ENCODE measurements around the gene MCOLN1. TPM values are rescaled to one million over a fixed set of nuclear protein-coding genes. Genes with fewer than 3 reads are reported as not detected.

The MCOLN1 gene
- polyA plus RNA-seq: 10 to 100 TPM; 17.6 to 21.1 (median 18.8) TPM
- long read RNA-seq, donor 1: 0 reads
- long read RNA-seq, donor 2, partial matches to known transcripts: 0 of 1 reads
- long read RNA-seq, donor 2, other reads (novel, unspliced or antisense): 0 of 1 reads
- long read RNA-seq, donor 3, partial matches to known transcripts: 0 of 3 reads
- long read RNA-seq, donor 3, other reads (novel, unspliced or antisense): 0 of 3 reads
- long read RNA-seq, donor 4: 0 reads
- long read RNA-seq, donor 5, partial matches to known transcripts: 6 of 8 reads
- long read RNA-seq, donor 5, other reads (novel, unspliced or antisense): 0 of 8 reads
- long read RNA-seq, donor 6, partial matches to known transcripts: 0 of 4 reads
- long read RNA-seq, donor 6, other reads (novel, unspliced or antisense): 0 of 4 reads
- long read RNA-seq, donor 7, transcript MCOLN1-201 (14 exons, 2,082 nt): major isoform, 5 of 10 reads
- long read RNA-seq, donor 7, transcript MCOLN1-210 (2 exons, 492 nt): major isoform, 5 of 10 reads
- long read RNA-seq, donor 7, partial matches to known transcripts: 0 of 10 reads
- long read RNA-seq, donor 7, other reads (novel, unspliced or antisense): 0 of 10 reads
- long read RNA-seq, donor 8, partial matches to known transcripts: 0 of 1 reads
- long read RNA-seq, donor 8, other reads (novel, unspliced or antisense): 0 of 1 reads
- long read RNA-seq, donor 9: 0 reads
- long read RNA-seq, donor 10, partial matches to known transcripts: 0 of 4 reads
- long read RNA-seq, donor 10, other reads (novel, unspliced or antisense): 0 of 4 reads

GRCh38 chr19:7522072-7522922, at the start of gene MCOLN1:
MCOLN1 (plus strand) TSS chr19:7522624; CDS start chr19:7522751, 127 bp downstream.
- H3K4me1 ChIP-seq (ENCODE audit: control insufficient read depth in 3 of 3, insufficient read depth in 2 of 3, low read depth in 1 of 3, low read length in 2 of 3): peaks cover 4 to 16% (median 7%) of the 10 kb centered on the region in 3 donors
- FAIRE-seq: no peak

GRCh38 chr19:7475665-7476064, 46.8 kb upstream of the MCOLN1 start:
- Histone ChIP-seq H3K4me1 (ENCODE audit: control insufficient read depth in 3 of 3, insufficient read depth in 2 of 3, low read depth in 1 of 3, low read length in 2 of 3) (no peaks in the 10 kb centered on the region), H3K27ac (ENCODE audit: low read depth in 1 of 3, low read length in 2 of 3) (no peak overlapping the region), H3K27me3 (ENCODE audit: control insufficient read depth in 3 of 3, insufficient read depth in 3 of 3, low read length in 3 of 3) (no peaks in the 10 kb centered on the region), H3K36me3 (ENCODE audit: control insufficient read depth in 3 of 3, insufficient read depth in 2 of 3, low read depth in 1 of 3, low read length in 3 of 3) (peaks cover 0 to 41% (median 3%) of the 10 kb centered on the region in 3 donors), H3K4me3 (ENCODE audit: low read depth in 1 of 3, low read length in 3 of 3) (no peak overlapping the region), H3K9me3 (ENCODE audit: control insufficient read depth in 2 of 2, insufficient read depth in 1 of 2, low read depth in 1 of 2, low read length in 1 of 2) (no peaks in the 10 kb centered on the region)
- FAIRE-seq: no peak
- WGBS, 3 donors: 86 to 95% (median 93%) methylated on average over 5 to 6 of the region's 6 CpGs
- DNase-seq: no peak

More at GRCh38 chr19:7522072-7522922, at the start of gene MCOLN1:
- Histone ChIP-seq H3K9me3 (ENCODE audit: control insufficient read depth in 2 of 2, insufficient read depth in 1 of 2, low read depth in 1 of 2, low read length in 1 of 2) (no peaks in the 10 kb centered on the region), H3K27ac (ENCODE audit: low read depth in 1 of 3, low read length in 2 of 3) (peak within 1 kb of the TSS in 2 of 3 donors; percentile 43 to 50), H3K4me3 (ENCODE audit: low read depth in 1 of 3, low read length in 3 of 3) (peak within 1 kb of the TSS; percentile 50 to 77 (median 76)), H3K27me3 (ENCODE audit: control insufficient read depth in 3 of 3, insufficient read depth in 3 of 3, low read length in 3 of 3) (no peaks in the 10 kb centered on the region), H3K36me3 (ENCODE audit: control insufficient read depth in 3 of 3, insufficient read depth in 2 of 3, low read depth in 1 of 3, low read length in 3 of 3) (peaks cover 0 to 47% (median 0%) of the 10 kb centered on the region in 3 donors)
- 1% methylated on average over 60 to 65 of the region's 65 CpGs for WGBS, 3 donors
- DNase-seq: peak; percentile 99

- Histone ChIP-seq H3K9me3 (ENCODE audit: control insufficient read depth in 2 of 2, insufficient read depth in 1 of 2, low read depth in 1 of 2, low read length in 1 of 2) (no peaks in the 10 kb centered on the region), H3K4me3 (ENCODE audit: low read depth in 1 of 3, low read length in 3 of 3) (no peak overlapping the region), H3K36me3 (ENCODE audit: control insufficient read depth in 3 of 3, insufficient read depth in 2 of 3, low read depth in 1 of 3, low read length in 3 of 3) (peaks cover 0 to 35% (median 3%) of the 10 kb centered on the region in 3 donors), H3K4me1 (ENCODE audit: control insufficient read depth in 3 of 3, insufficient read depth in 2 of 3, low read depth in 1 of 3, low read length in 2 of 3) (no peaks in the 10 kb centered on the region), H3K27me3 (ENCODE audit: control insufficient read depth in 3 of 3, insufficient read depth in 3 of 3, low read length in 3 of 3) (no peaks in the 10 kb centered on the region), H3K27ac (ENCODE audit: low read depth in 1 of 3, low read length in 2 of 3) (no peak overlapping the region)
- 67 to 72% (median 71%) methylated on average over 7 of the region's 7 CpGs for WGBS, 3 donors
- DNase-seq: no peak
- no peak for FAIRE-seq
Observed at GRCh38 chr19:7476241-7476640, 46.2 kb upstream of the MCOLN1 start.

GRCh38 chr19:7476777-7477494, 45.5 kb upstream of the MCOLN1 start:
- Histone ChIP-seq H3K27me3 (ENCODE audit: control insufficient read depth in 3 of 3, insufficient read depth in 3 of 3, low read length in 3 of 3) (no peaks in the 10 kb centered on the region), H3K9me3 (ENCODE audit: control insufficient read depth in 2 of 2, insufficient read depth in 1 of 2, low read depth in 1 of 2, low read length in 1 of 2) (no peaks in the 10 kb centered on the region), H3K36me3 (ENCODE audit: control insufficient read depth in 3 of 3, insufficient read depth in 2 of 3, low read depth in 1 of 3, low read length in 3 of 3) (peaks cover 0 to 31% (median 1%) of the 10 kb centered on the region in 3 donors), H3K27ac (ENCODE audit: low read depth in 1 of 3, low read length in 2 of 3) (no peak overlapping the region), H3K4me3 (ENCODE audit: low read depth in 1 of 3, low read length in 3 of 3) (no peak overlapping the region), H3K4me1 (ENCODE audit: control insufficient read depth in 3 of 3, insufficient read depth in 2 of 3, low read depth in 1 of 3, low read length in 2 of 3) (no peaks in the 10 kb centered on the region)
- FAIRE-seq (no peak), DNase-seq (no peak)
- WGBS, 3 donors: 80 to 92% (median 84%) methylated on average over 23 to 35 of the region's 35 CpGs

GRCh38 chr19:7477758-7478157, 44.7 kb upstream of the MCOLN1 start:
- 83 to 91% (median 89%) methylated on average over 10 of the region's 10 CpGs for WGBS, 3 donors
- no peak overlapping the region for H3K27ac ChIP-seq (ENCODE audit: low read depth in 1 of 3, low read length in 2 of 3)
- no peak for DNase-seq

GRCh38 chr19:7478173-7478842, 44.1 kb upstream of the MCOLN1 start:
- H3K4me3 ChIP-seq (ENCODE audit: low read depth in 1 of 3, low read length in 3 of 3): no peak overlapping the region
- H3K4me1 ChIP-seq (ENCODE audit: control insufficient read depth in 3 of 3, insufficient read depth in 2 of 3, low read depth in 1 of 3, low read length in 2 of 3): peaks cover 0 to 6% (median 2%) of the 10 kb centered on the region in 3 donors
- no peak for FAIRE-seq
- H3K9me3 ChIP-seq (ENCODE audit: control insufficient read depth in 2 of 2, insufficient read depth in 1 of 2, low read depth in 1 of 2, low read length in 1 of 2): no peaks in the 10 kb centered on the region
- H3K36me3 ChIP-seq (ENCODE audit: control insufficient read depth in 3 of 3, insufficient read depth in 2 of 3, low read depth in 1 of 3, low read length in 3 of 3): peaks cover 0 to 26% (median 0%) of the 10 kb centered on the region in 3 donors
- H3K27me3 ChIP-seq (ENCODE audit: control insufficient read depth in 3 of 3, insufficient read depth in 3 of 3, low read length in 3 of 3): no peaks in the 10 kb centered on the region
- no peak overlapping the region for H3K27ac ChIP-seq (ENCODE audit: low read depth in 1 of 3, low read length in 2 of 3)
- no peak for DNase-seq
- WGBS, 3 donors: 76 to 79% (median 78%) methylated on average over 24 to 26 of the region's 26 CpGs

More at GRCh38 chr19:7477758-7478157, 44.7 kb upstream of the MCOLN1 start:
- no peaks in the 10 kb centered on the region for H3K9me3 ChIP-seq (ENCODE audit: control insufficient read depth in 2 of 2, insufficient read depth in 1 of 2, low read depth in 1 of 2, low read length in 1 of 2)
- peaks cover 0 to 31% (median 0%) of the 10 kb centered on the region in 3 donors for H3K36me3 ChIP-seq (ENCODE audit: control insufficient read depth in 3 of 3, insufficient read depth in 2 of 3, low read depth in 1 of 3, low read length in 3 of 3)
- FAIRE-seq: no peak
- H3K4me3 ChIP-seq (ENCODE audit: low read depth in 1 of 3, low read length in 3 of 3): no peak overlapping the region
- H3K27me3 ChIP-seq (ENCODE audit: control insufficient read depth in 3 of 3, insufficient read depth in 3 of 3, low read length in 3 of 3): no peaks in the 10 kb centered on the region
- peaks cover 0 to 3% (median 0%) of the 10 kb centered on the region in 3 donors for H3K4me1 ChIP-seq (ENCODE audit: control insufficient read depth in 3 of 3, insufficient read depth in 2 of 3, low read depth in 1 of 3, low read length in 2 of 3)

- Histone ChIP-seq H3K4me3 (ENCODE audit: low read depth in 1 of 3, low read length in 3 of 3) (no peak overlapping the region), H3K4me1 (ENCODE audit: control insufficient read depth in 3 of 3, insufficient read depth in 2 of 3, low read depth in 1 of 3, low read length in 2 of 3) (peaks cover 0 to 11% (median 4%) of the 10 kb centered on the region in 3 donors), H3K27ac (ENCODE audit: low read depth in 1 of 3, low read length in 2 of 3) (no peak overlapping the region), H3K9me3 (ENCODE audit: control insufficient read depth in 2 of 2, insufficient read depth in 1 of 2, low read depth in 1 of 2, low read length in 1 of 2) (no peaks in the 10 kb centered on the region), H3K36me3 (ENCODE audit: control insufficient read depth in 3 of 3, insufficient read depth in 2 of 3, low read depth in 1 of 3, low read length in 3 of 3) (peaks cover 0 to 27% (median 0%) of the 10 kb centered on the region in 3 donors), H3K27me3 (ENCODE audit: control insufficient read depth in 3 of 3, insufficient read depth in 3 of 3, low read length in 3 of 3) (no peaks in the 10 kb centered on the region)
- DNase-seq (no peak), FAIRE-seq (no peak)
- WGBS, 3 donors: 81 to 90% (median 88%) methylated on average over 9 of the region's 9 CpGs
Observed at GRCh38 chr19:7478843-7479227, 43.6 kb upstream of the MCOLN1 start.
